AG08395 (cell line): ENCODE results near the gene DHRS7B.

Source experiments
- DNase-seq: peaks from one replicate; pipeline ENCODE4 v3.0.0; 2012; ENCODE audit warnings: mixed read lengths, low spot score

The DHRS7B gene

DNA sequence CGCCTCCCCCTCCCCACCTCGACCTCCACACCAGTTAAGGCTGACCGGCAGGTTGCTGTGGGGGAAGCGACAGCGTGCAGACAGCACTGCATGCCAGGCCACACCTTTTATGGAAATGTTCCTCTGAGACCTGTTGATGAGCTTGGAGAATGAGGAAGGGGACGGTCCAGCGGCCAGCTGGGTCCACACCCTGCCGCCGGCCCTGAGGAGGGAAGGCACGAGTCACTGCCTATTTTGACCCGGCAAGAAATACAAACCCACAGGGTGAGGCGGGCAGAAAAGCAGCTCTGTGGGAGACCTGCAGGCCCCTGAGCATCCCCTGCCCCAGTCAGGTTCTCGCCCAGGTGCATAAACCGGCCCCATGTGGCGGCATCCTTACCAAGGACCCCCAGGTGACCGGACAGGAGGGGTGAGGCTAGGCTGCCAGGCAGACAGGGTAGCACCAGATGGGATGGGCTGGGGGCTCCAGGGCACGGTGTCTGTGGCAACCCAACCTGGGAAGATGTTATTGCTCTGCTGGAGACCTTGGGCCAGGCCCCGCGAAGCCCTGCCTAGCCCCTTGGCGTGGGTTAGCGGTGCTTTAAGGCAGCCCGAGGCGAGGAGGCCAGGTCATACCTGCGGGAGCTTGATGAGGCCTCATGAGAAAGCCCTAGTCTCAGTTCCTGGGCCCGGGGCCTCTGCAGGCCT is 113.7 kb downstream of the DHRS7B start:
- no peak for DNase-seq
